H9 (cell line): ENCODE results near the gene ECE2. TPM values are rescaled to one million over a fixed set of nuclear protein-coding genes. Genes with fewer than 3 reads are reported as not detected.
A peak's percentile ranks its signal among the peaks of the same experiment; 100 is the strongest.

Experiments
- DNase-seq: peaks from one replicate; pipeline ENCODE4 v3.0.0-alpha.2; 2017
- H2AFZ ChIP-seq: one replicate; pipeline ENCODE4 v1.6.1; 2013; ENCODE audit warnings: mild to moderate bottlenecking, low read length, control low read depth, moderate library complexity
- H2AK5ac ChIP-seq: 2 replicates; pipeline ENCODE4 v1.6.1; 2013; ENCODE audit warnings: low read length, control low read depth, mixed read lengths; ENCODE audit not compliant: insufficient read length
- H2BK120ac ChIP-seq: one replicate; pipeline ENCODE4 v1.6.1; 2013; ENCODE audit warnings: low read depth, mild to moderate bottlenecking, low read length, control low read depth, inconsistent platforms; ENCODE audit not compliant: poor library complexity, severe bottlenecking
- H2BK12ac ChIP-seq: 2 replicates; pipeline ENCODE4 v1.6.1; 2013; ENCODE audit warnings: low read length, control low read depth, mixed read lengths, low read depth; ENCODE audit not compliant: insufficient read length
- H2BK15ac ChIP-seq: 2 replicates; pipeline ENCODE4 v1.6.1; 2013; ENCODE audit warnings: low read depth, low read length, control low read depth
- H2BK20ac ChIP-seq: one replicate; pipeline ENCODE4 v1.6.1; 2013; ENCODE audit warnings: low read depth, mild to moderate bottlenecking, low read length, control low read depth, inconsistent platforms; ENCODE audit not compliant: poor library complexity, severe bottlenecking
- H2BK5ac ChIP-seq: 2 replicates; pipeline ENCODE4 v1.6.1; 2013; ENCODE audit warnings: low read length, control low read depth, mixed read lengths; ENCODE audit not compliant: insufficient read length
- H3K14ac ChIP-seq: 2 replicates; pipeline ENCODE4 v1.6.1; 2013; ENCODE audit warnings: low read length, control low read depth; ENCODE audit not compliant: insufficient read depth
- H3K18ac ChIP-seq: 2 replicates; pipeline ENCODE4 v1.6.1; 2013; ENCODE audit warnings: low read depth, mild to moderate bottlenecking, mixed read lengths, low read length, control low read depth; ENCODE audit not compliant: insufficient read length
- H3K23ac ChIP-seq: 2 replicates; pipeline ENCODE4 v1.6.1; 2013; ENCODE audit warnings: low read length, control low read depth, mixed read lengths, low read depth; ENCODE audit not compliant: insufficient read length
- H3K23me2 ChIP-seq: 2 replicates; pipeline ENCODE4 v1.6.1; 2013; ENCODE audit warnings: low read depth, mild to moderate bottlenecking, mixed read lengths, low read length, control low read depth; ENCODE audit not compliant: insufficient read length, poor library complexity, severe bottlenecking
- H3K27ac ChIP-seq: 2 replicates; pipeline ENCODE4 v1.5.1; 2013; ENCODE audit warnings: low read length, control low read depth, mixed read lengths, low read depth; ENCODE audit not compliant: insufficient read length
- H3K27me3 ChIP-seq: 2 replicates; pipeline ENCODE4 v1.6.1; 2013; ENCODE audit warnings: low read length, control low read depth, inconsistent platforms; ENCODE audit not compliant: insufficient read depth
- H3K4ac ChIP-seq: 2 replicates; pipeline ENCODE4 v1.6.1; 2013; ENCODE audit warnings: low read depth, mild to moderate bottlenecking, control low read depth, inconsistent platforms, low read length, moderate library complexity
- H3K4me1 ChIP-seq: 2 replicates; pipeline ENCODE4 v1.6.1; 2013; ENCODE audit warnings: low read length, control low read depth, inconsistent platforms; ENCODE audit not compliant: insufficient read depth
- H3K4me2 ChIP-seq: 2 replicates; pipeline ENCODE4 v1.6.1; 2013; ENCODE audit warnings: low read length, control low read depth, mixed read lengths; ENCODE audit not compliant: insufficient read length, insufficient read depth
- H3K56ac ChIP-seq: 2 replicates; pipeline ENCODE4 v1.6.1; 2013; ENCODE audit warnings: low read depth, mild to moderate bottlenecking, mixed read lengths, low read length, control low read depth; ENCODE audit not compliant: insufficient read length
- H3K79me1 ChIP-seq: 2 replicates; pipeline ENCODE4 v1.6.1; 2013; ENCODE audit warnings: low read depth, mild to moderate bottlenecking, moderate library complexity, low read length, control low read depth, inconsistent platforms; ENCODE audit not compliant: insufficient read depth, poor library complexity, severe bottlenecking
- H3K79me2 ChIP-seq: 2 replicates; pipeline ENCODE4 v1.6.1; 2013; ENCODE audit warnings: low read length, control low read depth, inconsistent platforms; ENCODE audit not compliant: insufficient read depth
- H3K9ac ChIP-seq: 2 replicates; pipeline ENCODE4 v1.6.1; 2013; ENCODE audit warnings: low read length, control low read depth, mixed read lengths; ENCODE audit not compliant: insufficient read length; ENCODE audit errors: extremely low read depth
- H3K9me3 ChIP-seq: one replicate; pipeline ENCODE4 v1.6.1; 2013; ENCODE audit warnings: low read depth, low read length, inconsistent platforms; ENCODE audit not compliant: control insufficient read depth
- H3T11ph ChIP-seq: one replicate; pipeline ENCODE4 v1.6.1; 2013; ENCODE audit warnings: mild to moderate bottlenecking, low read length, control low read depth, inconsistent platforms
- H4K20me1 ChIP-seq: one replicate; pipeline ENCODE4 v1.6.1; 2013; ENCODE audit not compliant: control insufficient read depth, insufficient read length, insufficient read depth
- H4K5ac ChIP-seq: 2 replicates; pipeline ENCODE4 v1.6.1; 2013; ENCODE audit warnings: low read depth, mild to moderate bottlenecking, mixed read lengths, low read length, control low read depth; ENCODE audit not compliant: insufficient read length
- H4K8ac ChIP-seq: replicated peaks from 2 replicates; pipeline ENCODE4 v1.6.1; 2013; ENCODE audit warnings: low read length, control low read depth, mixed read lengths, low read depth; ENCODE audit not compliant: insufficient read length
- H4K91ac ChIP-seq: 2 replicates; pipeline ENCODE4 v1.6.1; 2013; ENCODE audit warnings: low read depth, mild to moderate bottlenecking, moderate library complexity, mixed read lengths, low read length, control low read depth; ENCODE audit not compliant: insufficient read length
- H3K27ac Mint-ChIP-seq, 3 experiments: 2 replicates in 2 of 3; 3 replicates in 1 of 3; pipeline ENCODE4 v1.8.0; 2020 to 2021; ENCODE audit warnings: mixed read lengths in 3 of 3, mild to moderate bottlenecking in 1 of 3, moderate library complexity in 1 of 3
- H3K27me3 Mint-ChIP-seq: 2 replicates; pipeline ENCODE4 v1.8.0; 2021; ENCODE audit warnings: low read depth, mild to moderate bottlenecking, moderate library complexity, mixed read lengths
- H3K36me3 Mint-ChIP-seq, 3 experiments: 2 replicates in 2 of 3; 3 replicates in 1 of 3; pipeline ENCODE4 v1.8.0; 2020 to 2021; ENCODE audit warnings: low read depth in 3 of 3, mixed read lengths in 3 of 3; ENCODE audit not compliant: insufficient read depth in 1 of 3
- H3K4me1 Mint-ChIP-seq, 2 experiments: 2 replicates each; pipeline ENCODE4 v1.8.0; 2020; ENCODE audit warnings: mixed read lengths in 2 of 2
- H3K4me3 Mint-ChIP-seq, 2 experiments: 2 replicates in 1 of 2; 3 replicates in 1 of 2; pipeline ENCODE4 v1.8.0; 2020 to 2021; ENCODE audit warnings: mild to moderate bottlenecking in 2 of 2, mixed read lengths in 2 of 2, moderate library complexity in 1 of 2
- H3K9me3 Mint-ChIP-seq, 2 experiments: 2 replicates in 1 of 2; 3 replicates in 1 of 2; pipeline ENCODE4 v1.8.0; 2020; ENCODE audit warnings: mild to moderate bottlenecking in 2 of 2, mixed read lengths in 2 of 2, moderate library complexity in 1 of 2
- WGBS: extraction: QIAGEN DNeasy Blood & Tissue Kit; methylation state at CpG from one replicate; pipeline ENCODE4 v1.1.7; 2013; ENCODE audit warnings: missing lambda C conversion rate, low lambda C conversion rate, mixed read lengths; ENCODE audit not compliant: insufficient read length; ENCODE audit errors: extremely low coverage; 5-methylcytosine and 5-hydroxymethylcytosine counted together
- total RNA-seq: library from RNA; stranded (reverse); gene quantifications from 2 replicates; pipeline ENCODE4 v1.2.1, GENCODE V29; 2021
- TF ChIP-seq, protein P1 (sequence below): fragments of 200-600 bp; sonication (generic); conservative IDR thresholded peaks from 3 replicates; pipeline ENCODE4 v1.8.0; 2021; ENCODE audit warnings: antibody characterized with exemption, mild to moderate bottlenecking

Gene ECE2
- total RNA-seq, 1 experiment from 2014 or later = not detected

DNA sequence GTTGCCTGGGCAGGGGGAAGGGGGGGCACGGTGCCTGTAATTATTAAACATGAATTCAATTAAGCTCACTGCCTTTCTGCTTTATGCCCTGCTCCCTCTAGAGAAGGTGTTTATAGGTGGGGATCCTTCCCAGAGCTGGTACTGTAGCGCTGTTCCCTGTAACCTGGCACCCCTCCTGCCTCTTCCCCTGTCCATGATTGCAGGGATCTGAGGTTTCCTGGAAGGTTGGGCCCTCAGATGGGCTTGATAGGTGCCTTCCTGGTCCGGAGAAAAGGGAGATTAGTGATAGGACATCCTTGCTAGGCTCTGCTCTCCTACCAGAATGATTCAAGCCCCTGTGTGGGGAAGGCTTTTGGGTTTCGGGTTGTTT lies 59.5 kb downstream of the ECE2 start:
- no peak overlapping the region for H4K5ac ChIP-seq
- WGBS = no CpG with 5 or more reads among the region's 4 CpGs
- no peak overlapping the region for H3K9ac ChIP-seq
- peaks cover 4% of the 10 kb centered on the region for H4K20me1 ChIP-seq
- H2AK5ac ChIP-seq = no peak overlapping the region
- H3K4me3 Mint-ChIP-seq = peak overlapping the region; percentile 86 to 93
- H3K14ac ChIP-seq = no peak overlapping the region
- H3K4me1 ChIP-seq = no peaks in the 10 kb centered on the region
- peak overlapping the region; percentile 81 for H3K4me2 ChIP-seq
- no peak overlapping the region for H2BK15ac ChIP-seq
- H3K27me3 Mint-ChIP-seq = no peaks in the 10 kb centered on the region; the same call in none of the 2 replicates
- no peaks in the 10 kb centered on the region for H3K9me3 ChIP-seq
- peak; percentile 55 for DNase-seq
- H4K91ac ChIP-seq = no peak overlapping the region
- no peak overlapping the region for H2BK20ac ChIP-seq
- no peaks in the 10 kb centered on the region for H3K9me3 Mint-ChIP-seq
- no peak overlapping the region for H3K4ac ChIP-seq
- TF ChIP-seq, protein P1, sequence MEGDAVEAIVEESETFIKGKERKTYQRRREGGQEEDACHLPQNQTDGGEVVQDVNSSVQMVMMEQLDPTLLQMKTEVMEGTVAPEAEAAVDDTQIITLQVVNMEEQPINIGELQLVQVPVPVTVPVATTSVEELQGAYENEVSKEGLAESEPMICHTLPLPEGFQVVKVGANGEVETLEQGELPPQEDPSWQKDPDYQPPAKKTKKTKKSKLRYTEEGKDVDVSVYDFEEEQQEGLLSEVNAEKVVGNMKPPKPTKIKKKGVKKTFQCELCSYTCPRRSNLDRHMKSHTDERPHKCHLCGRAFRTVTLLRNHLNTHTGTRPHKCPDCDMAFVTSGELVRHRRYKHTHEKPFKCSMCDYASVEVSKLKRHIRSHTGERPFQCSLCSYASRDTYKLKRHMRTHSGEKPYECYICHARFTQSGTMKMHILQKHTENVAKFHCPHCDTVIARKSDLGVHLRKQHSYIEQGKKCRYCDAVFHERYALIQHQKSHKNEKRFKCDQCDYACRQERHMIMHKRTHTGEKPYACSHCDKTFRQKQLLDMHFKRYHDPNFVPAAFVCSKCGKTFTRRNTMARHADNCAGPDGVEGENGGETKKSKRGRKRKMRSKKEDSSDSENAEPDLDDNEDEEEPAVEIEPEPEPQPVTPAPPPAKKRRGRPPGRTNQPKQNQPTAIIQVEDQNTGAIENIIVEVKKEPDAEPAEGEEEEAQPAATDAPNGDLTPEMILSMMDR = no peak
- peaks cover 10% of the 10 kb centered on the region for H3K23me2 ChIP-seq
- H2BK120ac ChIP-seq = no peak overlapping the region
- no peak overlapping the region for H2BK12ac ChIP-seq
- H3K4me1 Mint-ChIP-seq = peaks cover 34 to 37% of the 10 kb centered on the region in 2 experiments
- no peak overlapping the region for H3K56ac ChIP-seq
- peak overlapping the region; percentile 10 for H3K27ac ChIP-seq
- no peaks in the 10 kb centered on the region for H3K79me2 ChIP-seq
- H4K8ac ChIP-seq = no peak overlapping the region
- H3K27ac Mint-ChIP-seq = peak overlapping the region; percentile 82 to 98 (median 96); a peak in 6 of 7 replicates
- no peak overlapping the region for H2BK5ac ChIP-seq
- H3K36me3 Mint-ChIP-seq = peaks cover 36 to 56% (median 42%) of the 10 kb centered on the region in 3 experiments
- no peak overlapping the region for H3K18ac ChIP-seq
- no peaks in the 10 kb centered on the region for H3K79me1 ChIP-seq
- H2AFZ ChIP-seq = no peak overlapping the region
- no peaks in the 10 kb centered on the region for H3K27me3 ChIP-seq
- no peak overlapping the region for H3K23ac ChIP-seq
- H3T11ph ChIP-seq = no peak overlapping the region
